ENCODE data around the gene NPPB. TPM values are rescaled to one million over a fixed set of nuclear protein-coding genes. Genes with fewer than 3 reads are reported as not detected.

The NPPB gene
- total and polyA plus RNA-seq, 2 experiments from 2014 or later: 0.95 TPM; not detected in 1

DNA sequence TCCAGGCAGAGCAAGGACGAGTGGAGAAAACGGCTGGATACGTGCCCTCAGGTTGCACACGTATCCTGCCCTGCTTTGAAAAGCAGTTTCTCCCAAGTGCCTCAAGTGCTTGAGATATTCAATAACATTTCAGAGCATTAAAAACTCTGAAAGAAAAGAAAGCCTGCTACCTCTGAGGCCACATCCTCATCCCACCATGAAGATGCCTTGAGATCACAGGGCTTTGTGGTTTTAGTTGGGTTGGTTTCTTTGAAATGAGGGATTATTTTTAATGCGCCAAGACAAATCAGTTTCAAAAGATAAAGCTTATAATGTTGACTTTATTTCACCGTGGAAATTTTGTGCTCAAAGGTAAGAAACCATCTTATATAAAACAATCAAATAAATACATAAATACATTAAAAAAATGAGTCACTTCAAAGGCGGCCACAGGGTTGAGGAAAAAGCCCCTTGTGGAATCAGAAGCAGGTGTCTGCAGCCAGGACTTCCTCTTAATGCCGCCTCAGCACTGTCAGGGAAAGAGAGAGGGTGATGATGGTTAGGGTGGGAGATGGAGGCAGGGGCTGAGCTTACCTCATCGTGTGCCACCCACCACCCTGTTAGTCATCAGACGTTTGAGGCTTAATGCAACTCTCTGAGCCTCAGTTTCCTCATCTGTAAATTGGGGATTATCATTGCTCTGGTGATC is 1.4 kb downstream of the NPPB start:
- ATAC-seq (no peak), DNase-seq (ENCODE audit: low spot score) (no peak)
- Mint-ChIP-seq H3K4me3 (no peak overlapping the region), H3K36me3 (ENCODE audit: low read depth) (no peaks in the 10 kb centered on the region), H3K27me3 (ENCODE audit: insufficient read depth, low read depth, poor library complexity) (peaks cover 16% of the 10 kb centered on the region), H3K4me1 (peaks cover 7% of the 10 kb centered on the region; the same call in 1 of the 3 replicates), H3K27ac (no peak overlapping the region), H3K9me3 (no peaks in the 10 kb centered on the region)
- no peaks in the 10 kb centered on the region for H3K9me2 ChIP-seq (ENCODE audit: insufficient read depth)
- no peak overlapping the region for H3K4me3 ChIP-seq
- H2AFZ ChIP-seq: no peak overlapping the region
- H3K4me2 ChIP-seq: no peak overlapping the region
- no peaks in the 10 kb centered on the region for H4K20me1 ChIP-seq (replicated peaks; ENCODE audit: insufficient read depth)
- TF ChIP-seq ZNF114 (CRISPR knock-in tag; IDR thresholded peaks at IDR 0.05) (no peak), POLR2AphosphoS5 (IDR thresholded peaks at IDR 0.05; ENCODE audit: low read depth) (no peak)
- TF ChIP-seq, protein P1, sequence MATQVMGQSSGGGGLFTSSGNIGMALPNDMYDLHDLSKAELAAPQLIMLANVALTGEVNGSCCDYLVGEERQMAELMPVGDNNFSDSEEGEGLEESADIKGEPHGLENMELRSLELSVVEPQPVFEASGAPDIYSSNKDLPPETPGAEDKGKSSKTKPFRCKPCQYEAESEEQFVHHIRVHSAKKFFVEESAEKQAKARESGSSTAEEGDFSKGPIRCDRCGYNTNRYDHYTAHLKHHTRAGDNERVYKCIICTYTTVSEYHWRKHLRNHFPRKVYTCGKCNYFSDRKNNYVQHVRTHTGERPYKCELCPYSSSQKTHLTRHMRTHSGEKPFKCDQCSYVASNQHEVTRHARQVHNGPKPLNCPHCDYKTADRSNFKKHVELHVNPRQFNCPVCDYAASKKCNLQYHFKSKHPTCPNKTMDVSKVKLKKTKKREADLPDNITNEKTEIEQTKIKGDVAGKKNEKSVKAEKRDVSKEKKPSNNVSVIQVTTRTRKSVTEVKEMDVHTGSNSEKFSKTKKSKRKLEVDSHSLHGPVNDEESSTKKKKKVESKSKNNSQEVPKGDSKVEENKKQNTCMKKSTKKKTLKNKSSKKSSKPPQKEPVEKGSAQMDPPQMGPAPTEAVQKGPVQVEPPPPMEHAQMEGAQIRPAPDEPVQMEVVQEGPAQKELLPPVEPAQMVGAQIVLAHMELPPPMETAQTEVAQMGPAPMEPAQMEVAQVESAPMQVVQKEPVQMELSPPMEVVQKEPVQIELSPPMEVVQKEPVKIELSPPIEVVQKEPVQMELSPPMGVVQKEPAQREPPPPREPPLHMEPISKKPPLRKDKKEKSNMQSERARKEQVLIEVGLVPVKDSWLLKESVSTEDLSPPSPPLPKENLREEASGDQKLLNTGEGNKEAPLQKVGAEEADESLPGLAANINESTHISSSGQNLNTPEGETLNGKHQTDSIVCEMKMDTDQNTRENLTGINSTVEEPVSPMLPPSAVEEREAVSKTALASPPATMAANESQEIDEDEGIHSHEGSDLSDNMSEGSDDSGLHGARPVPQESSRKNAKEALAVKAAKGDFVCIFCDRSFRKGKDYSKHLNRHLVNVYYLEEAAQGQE (IDR thresholded peaks at IDR 0.05; ENCODE audit: unreplicated experiment): no peak
- H3F3A ChIP-seq (replicated peaks; ENCODE audit: low read depth): no peaks in the 10 kb centered on the region
- H3K79me2 ChIP-seq (replicated peaks; ENCODE audit: insufficient read depth): no peaks in the 10 kb centered on the region
- H3K4me1 ChIP-seq (ENCODE audit: insufficient read depth): no peaks in the 10 kb centered on the region
- peaks cover 27% of the 10 kb centered on the region for H3K27me3 ChIP-seq (ENCODE audit: insufficient read depth)
- H3K27ac ChIP-seq (ENCODE audit: low read depth): no peak overlapping the region
- H3K36me3 ChIP-seq (ENCODE audit: insufficient read depth): no peaks in the 10 kb centered on the region

DNA sequence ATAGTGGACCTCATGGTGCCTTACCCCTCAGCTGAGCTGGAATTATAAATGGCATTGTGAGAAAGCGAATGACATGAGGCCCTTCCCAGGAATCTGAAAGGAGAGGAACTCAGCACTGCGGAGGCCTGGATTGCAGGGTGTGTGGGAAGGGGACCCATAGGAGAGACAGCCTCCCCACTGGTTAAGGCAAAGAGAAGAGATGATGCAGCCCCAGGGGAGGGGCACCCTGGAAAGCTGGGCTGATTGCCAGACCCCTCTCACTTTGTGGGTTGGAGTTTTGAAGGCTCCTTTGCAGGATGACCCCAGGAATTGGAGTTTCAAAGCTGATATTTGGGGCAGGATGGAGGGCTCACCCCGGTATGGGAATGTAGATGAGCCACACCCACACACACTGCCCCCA is 2.0 kb downstream of the NPPB start:
- Mint-ChIP-seq H3K27me3 (ENCODE audit: insufficient read depth, low read depth, poor library complexity) (peaks cover 16% of the 10 kb centered on the region), H3K27ac (no peak overlapping the region)
- TF ChIP-seq ZNF331 (CRISPR knock-in tag; IDR thresholded peaks at IDR 0.05; ENCODE audit: low read depth) (no peak), CREB1 (CRISPR knock-in tag; IDR thresholded peaks at IDR 0.05; ENCODE audit: low read depth) (no peak), POLR2AphosphoS5 (IDR thresholded peaks at IDR 0.05; ENCODE audit: low read depth) (no peak), STAT1 (IDR thresholded peaks at IDR 0.05; ENCODE audit: unreplicated experiment) (no peak), EZH2 (IDR thresholded peaks at IDR 0.05; ENCODE audit: low read depth, unreplicated experiment) (no peak), EZH2phosphoT487 (IDR thresholded peaks at IDR 0.05; ENCODE audit: unreplicated experiment) (no peak), JUNB (IDR thresholded peaks at IDR 0.05; ENCODE audit: unreplicated experiment) (no peak)
- TF ChIP-seq, protein P2, sequence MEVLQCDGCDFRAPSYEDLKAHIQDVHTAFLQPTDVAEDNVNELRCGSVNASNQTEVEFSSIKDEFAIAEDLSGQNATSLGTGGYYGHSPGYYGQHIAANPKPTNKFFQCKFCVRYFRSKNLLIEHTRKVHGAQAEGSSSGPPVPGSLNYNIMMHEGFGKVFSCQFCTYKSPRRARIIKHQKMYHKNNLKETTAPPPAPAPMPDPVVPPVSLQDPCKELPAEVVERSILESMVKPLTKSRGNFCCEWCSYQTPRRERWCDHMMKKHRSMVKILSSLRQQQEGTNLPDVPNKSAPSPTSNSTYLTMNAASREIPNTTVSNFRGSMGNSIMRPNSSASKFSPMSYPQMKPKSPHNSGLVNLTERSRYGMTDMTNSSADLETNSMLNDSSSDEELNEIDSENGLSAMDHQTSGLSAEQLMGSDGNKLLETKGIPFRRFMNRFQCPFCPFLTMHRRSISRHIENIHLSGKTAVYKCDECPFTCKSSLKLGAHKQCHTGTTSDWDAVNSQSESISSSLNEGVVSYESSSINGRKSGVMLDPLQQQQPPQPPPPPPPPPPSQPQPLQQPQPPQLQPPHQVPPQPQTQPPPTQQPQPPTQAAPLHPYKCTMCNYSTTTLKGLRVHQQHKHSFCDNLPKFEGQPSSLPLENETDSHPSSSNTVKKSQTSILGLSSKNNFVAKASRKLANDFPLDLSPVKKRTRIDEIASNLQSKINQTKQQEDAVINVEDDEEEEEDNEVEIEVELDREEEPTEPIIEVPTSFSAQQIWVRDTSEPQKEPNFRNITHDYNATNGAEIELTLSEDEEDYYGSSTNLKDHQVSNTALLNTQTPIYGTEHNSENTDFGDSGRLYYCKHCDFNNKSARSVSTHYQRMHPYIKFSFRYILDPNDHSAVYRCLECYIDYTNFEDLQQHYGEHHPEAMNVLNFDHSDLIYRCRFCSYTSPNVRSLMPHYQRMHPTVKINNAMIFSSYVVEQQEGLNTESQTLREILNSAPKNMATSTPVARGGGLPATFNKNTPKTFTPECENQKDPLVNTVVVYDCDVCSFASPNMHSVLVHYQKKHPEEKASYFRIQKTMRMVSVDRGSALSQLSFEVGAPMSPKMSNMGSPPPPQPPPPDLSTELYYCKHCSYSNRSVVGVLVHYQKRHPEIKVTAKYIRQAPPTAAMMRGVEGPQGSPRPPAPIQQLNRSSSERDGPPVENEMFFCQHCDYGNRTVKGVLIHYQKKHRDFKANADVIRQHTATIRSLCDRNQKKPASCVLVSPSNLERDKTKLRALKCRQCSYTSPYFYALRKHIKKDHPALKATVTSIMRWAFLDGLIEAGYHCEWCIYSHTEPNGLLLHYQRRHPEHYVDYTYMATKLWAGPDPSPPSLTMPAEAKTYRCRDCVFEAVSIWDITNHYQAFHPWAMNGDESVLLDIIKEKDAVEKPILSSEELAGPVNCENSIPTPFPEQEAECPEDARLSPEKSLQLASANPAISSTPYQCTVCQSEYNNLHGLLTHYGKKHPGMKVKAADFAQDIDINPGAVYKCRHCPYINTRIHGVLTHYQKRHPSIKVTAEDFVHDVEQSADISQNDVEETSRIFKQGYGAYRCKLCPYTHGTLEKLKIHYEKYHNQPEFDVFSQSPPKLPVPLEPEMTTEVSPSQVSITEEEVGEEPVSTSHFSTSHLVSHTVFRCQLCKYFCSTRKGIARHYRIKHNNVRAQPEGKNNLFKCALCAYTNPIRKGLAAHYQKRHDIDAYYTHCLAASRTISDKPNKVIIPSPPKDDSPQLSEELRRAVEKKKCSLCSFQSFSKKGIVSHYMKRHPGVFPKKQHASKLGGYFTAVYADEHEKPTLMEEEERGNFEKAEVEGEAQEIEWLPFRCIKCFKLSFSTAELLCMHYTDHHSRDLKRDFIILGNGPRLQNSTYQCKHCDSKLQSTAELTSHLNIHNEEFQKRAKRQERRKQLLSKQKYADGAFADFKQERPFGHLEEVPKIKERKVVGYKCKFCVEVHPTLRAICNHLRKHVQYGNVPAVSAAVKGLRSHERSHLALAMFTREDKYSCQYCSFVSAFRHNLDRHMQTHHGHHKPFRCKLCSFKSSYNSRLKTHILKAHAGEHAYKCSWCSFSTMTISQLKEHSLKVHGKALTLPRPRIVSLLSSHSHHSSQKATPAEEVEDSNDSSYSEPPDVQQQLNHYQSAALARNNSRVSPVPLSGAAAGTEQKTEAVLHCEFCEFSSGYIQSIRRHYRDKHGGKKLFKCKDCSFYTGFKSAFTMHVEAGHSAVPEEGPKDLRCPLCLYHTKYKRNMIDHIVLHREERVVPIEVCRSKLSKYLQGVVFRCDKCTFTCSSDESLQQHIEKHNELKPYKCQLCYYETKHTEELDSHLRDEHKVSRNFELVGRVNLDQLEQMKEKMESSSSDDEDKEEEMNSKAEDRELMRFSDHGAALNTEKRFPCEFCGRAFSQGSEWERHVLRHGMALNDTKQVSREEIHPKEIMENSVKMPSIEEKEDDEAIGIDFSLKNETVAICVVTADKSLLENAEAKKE (CRISPR knock-in tag; IDR thresholded peaks at IDR 0.05): no peak

More for the DNA sequence above, 2.0 kb downstream of the NPPB start:
- Mint-ChIP-seq H3K9me3 (no peaks in the 10 kb centered on the region), H3K36me3 (ENCODE audit: low read depth) (no peaks in the 10 kb centered on the region), H3K4me3 (no peak overlapping the region), H3K4me1 (peaks cover 7% of the 10 kb centered on the region; the same call in 1 of the 3 replicates)
- Histone ChIP-seq H3K27ac (ENCODE audit: low read depth) (no peak overlapping the region), H3K27me3 (ENCODE audit: insufficient read depth) (peaks cover 27% of the 10 kb centered on the region), H3K9me2 (ENCODE audit: insufficient read depth) (no peaks in the 10 kb centered on the region), H3K79me2 (replicated peaks; ENCODE audit: insufficient read depth) (no peaks in the 10 kb centered on the region), H3K4me1 (ENCODE audit: insufficient read depth) (no peaks in the 10 kb centered on the region), H3K4me2 (no peak overlapping the region), H4K20me1 (replicated peaks; ENCODE audit: insufficient read depth) (no peaks in the 10 kb centered on the region), H3K4me3 (no peak overlapping the region), H3K36me3 (ENCODE audit: insufficient read depth) (no peaks in the 10 kb centered on the region), H2AFZ (no peak overlapping the region), H3F3A (replicated peaks; ENCODE audit: low read depth) (no peaks in the 10 kb centered on the region)
- ATAC-seq (no peak), DNase-seq (ENCODE audit: low spot score) (no peak)

Measured in GM23338 (cell line).